B cell (primary cell): ENCODE results near the gene EIF2A.

ENCODE experiments used
- CTCF ChIP-seq: fragments of 200-600 bp; IDR thresholded peaks from one replicate; pipeline ENCODE4 v1.8.0; 2022; ENCODE audit warnings: antibody characterized with exemption, mild to moderate bottlenecking
- EZH2 ChIP-seq: IDR thresholded peaks from 2 replicates; pipeline ENCODE4 v1.6.1; 2012; ENCODE audit warnings: borderline replicate concordance, low read depth, mild to moderate bottlenecking, moderate library complexity, low read length; ENCODE audit not compliant: insufficient read depth, poor library complexity, severe bottlenecking

- TF ChIP-seq CTCF = no peak
- TF ChIP-seq EZH2 = no peak
These were observed 64.2 kb downstream of the EIF2A start for GRCh38 chr3:150610785-150611184.
